Loucy (cell line): ENCODE results near the gene PDE4D.

ENCODE experiments used
- H2AFZ ChIP-seq: fragments of 200-600 bp; sonication (generic); 2 replicates; pipeline ENCODE4 v1.6.0; 2016; ENCODE audit warnings: antibody characterized with exemption, mild to moderate bottlenecking, low read length, moderate library complexity
- H3F3A ChIP-seq: fragments of 200-600 bp; 2 replicates; pipeline ENCODE4 v1.6.0; 2016; ENCODE audit warnings: antibody characterized with exemption, low read depth, mild to moderate bottlenecking
- H3K27me3 ChIP-seq: fragments of 200-600 bp; sonication (generic); 2 replicates; pipeline ENCODE4 v1.6.1; 2014; ENCODE audit warnings: low read length, mild to moderate bottlenecking; ENCODE audit not compliant: insufficient read depth, poor library complexity, severe bottlenecking
- H3K36me3 ChIP-seq: fragments of 200-600 bp; sonication (generic); 2 replicates; pipeline ENCODE4 v1.6.1; 2016; ENCODE audit warnings: low read length; ENCODE audit not compliant: insufficient read depth
- H3K4me1 ChIP-seq: fragments of 200-600 bp; sonication (generic); 2 replicates; pipeline ENCODE4 v1.5.1; 2014; ENCODE audit warnings: low read length, mild to moderate bottlenecking; ENCODE audit not compliant: insufficient read depth, poor library complexity, severe bottlenecking
- H3K4me2 ChIP-seq: fragments of 200-600 bp; sonication (generic); 2 replicates; pipeline ENCODE4 v1.6.0; 2014; ENCODE audit warnings: antibody characterized with exemption, low read length, low read depth, mild to moderate bottlenecking; ENCODE audit not compliant: poor library complexity, severe bottlenecking
- H3K4me3 ChIP-seq: fragments of 200-600 bp; sonication (generic); 2 replicates; pipeline ENCODE4 v1.5.1; 2014; ENCODE audit warnings: low read length, mild to moderate bottlenecking, mixed read lengths; ENCODE audit not compliant: poor library complexity, severe bottlenecking
- H3K79me2 ChIP-seq: fragments of 200-600 bp; sonication (generic); 2 replicates; pipeline ENCODE4 v1.6.1; 2014; ENCODE audit warnings: low read length; ENCODE audit not compliant: insufficient read depth
- H3K9ac ChIP-seq: fragments of 200-600 bp; sonication (generic); 2 replicates; pipeline ENCODE4 v1.6.0; 2014; ENCODE audit warnings: mild to moderate bottlenecking, low read depth, low read length, moderate library complexity; ENCODE audit not compliant: poor library complexity, severe bottlenecking
- H3K9me2 ChIP-seq: fragments of 200-600 bp; sonication (generic); replicated peaks from 2 replicates; pipeline ENCODE4 v1.6.1; 2016; ENCODE audit warnings: low read depth, low read length, mixed read lengths
- H3K9me3 ChIP-seq: fragments of 200-600 bp; sonication (generic); 2 replicates; pipeline ENCODE4 v1.6.1; 2014; ENCODE audit warnings: mild to moderate bottlenecking, antibody characterized with exemption, low read length, low read depth; ENCODE audit not compliant: insufficient read depth
- H4K20me1 ChIP-seq: fragments of 200-600 bp; sonication (generic); 2 replicates; pipeline ENCODE4 v1.6.0; 2014; ENCODE audit warnings: antibody characterized with exemption, low read length, mild to moderate bottlenecking; ENCODE audit not compliant: insufficient read depth, poor library complexity, severe bottlenecking
- CTCF ChIP-seq: fragments of 200-600 bp; sonication (generic); conservative IDR thresholded peaks from 2 replicates; pipeline ENCODE4 v1.5.1; 2014; ENCODE audit warnings: mild to moderate bottlenecking, antibody characterized with exemption, low read length
- EZH2phosphoT487 ChIP-seq: fragments of 200-600 bp; IDR thresholded peaks from 2 replicates; pipeline ENCODE4 v1.6.1; 2018; ENCODE audit warnings: antibody characterized with exemption, mild to moderate bottlenecking, moderate library complexity, borderline replicate concordance

The PDE4D gene

GRCh38 chr5:58944221-58944620 lies 949.3 kb downstream of the PDE4D start:
- Histone ChIP-seq H4K20me1 (no peaks in the 10 kb centered on the region), H3K27me3 (no peaks in the 10 kb centered on the region), H3F3A (no peaks in the 10 kb centered on the region), H3K36me3 (no peaks in the 10 kb centered on the region), H2AFZ (no peak overlapping the region), H3K9me3 (no peaks in the 10 kb centered on the region), H3K4me1 (no peaks in the 10 kb centered on the region), H3K79me2 (no peaks in the 10 kb centered on the region), H3K4me2 (no peak overlapping the region), H3K4me3 (no peak overlapping the region), H3K9ac (no peak overlapping the region), H3K9me2 (no peaks in the 10 kb centered on the region)
- TF ChIP-seq EZH2phosphoT487 (no peak), CTCF (no peak)

- Histone ChIP-seq H3F3A (no peaks in the 10 kb centered on the region), H2AFZ (no peak overlapping the region), H3K4me3 (no peak overlapping the region), H3K36me3 (no peaks in the 10 kb centered on the region), H3K4me2 (no peak overlapping the region), H4K20me1 (no peaks in the 10 kb centered on the region), H3K9ac (no peak overlapping the region), H3K9me3 (no peaks in the 10 kb centered on the region), H3K27me3 (no peaks in the 10 kb centered on the region), H3K9me2 (no peaks in the 10 kb centered on the region), H3K4me1 (no peaks in the 10 kb centered on the region), H3K79me2 (no peaks in the 10 kb centered on the region)
- TF ChIP-seq CTCF (no peak), EZH2phosphoT487 (no peak)
Observed at GRCh38 chr5:58940446-58940845, 953.1 kb downstream of the PDE4D start.

GRCh38 chr5:58939664-58940063 lies 953.9 kb downstream of the PDE4D start:
- Histone ChIP-seq H3K4me3 (no peak overlapping the region), H3K9me3 (no peaks in the 10 kb centered on the region), H3K36me3 (no peaks in the 10 kb centered on the region), H3K9ac (no peak overlapping the region), H3K27me3 (no peaks in the 10 kb centered on the region), H3K9me2 (no peaks in the 10 kb centered on the region), H4K20me1 (no peaks in the 10 kb centered on the region), H3F3A (no peaks in the 10 kb centered on the region), H2AFZ (no peak overlapping the region), H3K4me2 (no peak overlapping the region), H3K4me1 (no peaks in the 10 kb centered on the region), H3K79me2 (no peaks in the 10 kb centered on the region)
- TF ChIP-seq EZH2phosphoT487 (no peak), CTCF (no peak)
